Uterus (tissue), 2 donors: Measurements from ENCODE around the gene NDUFA13.

Experiments
- CTCF ChIP-seq, 4 experiments: fragments of 200-600 bp in 2 of 4; fragments of 450-650 bp in 2 of 4; sonication (generic) in 2 of 4; IDR thresholded peaks; one replicate each; pipeline ENCODE4 v1.5.1; 2016 to 2019; ENCODE audit warnings: antibody characterized with exemption in 4 of 4, mild to moderate bottlenecking in 2 of 4, moderate library complexity in 1 of 4
- POLR2A ChIP-seq, 2 donors: fragments of 450-650 bp; IDR thresholded peaks; one replicate each; pipeline ENCODE4 v1.6.1; 2016; ENCODE audit warnings: antibody characterized with exemption in 2 of 2, mild to moderate bottlenecking in 1 of 2, moderate library complexity in 1 of 2

GRCh38 chr19:19558055-19558454 lies 42.0 kb downstream of the NDUFA13 start:
- no peak for TF ChIP-seq POLR2A (IDR thresholded peaks at IDR 0.05)
- TF ChIP-seq CTCF (IDR thresholded peaks at IDR 0.05) = no peak
